BJ (cell line): Measurements from ENCODE around the gene SLC34A3. TPM values are rescaled to one million over a fixed set of nuclear protein-coding genes. Genes with fewer than 3 reads are reported as not detected.
A peak's percentile ranks its signal among the peaks of the same experiment; 100 is the strongest.

Experiments
- CTCF ChIA-PET: fragments of 350-600 bp; formaldehyde crosslinking; extraction: SDS; loops from one replicate; lab custom pipeline; 2021; ENCODE audit warnings: antibody characterized with exemption, inconsistent platforms; lab: Yijun Ruan, JAX
- POLR2A ChIA-PET: fragments of 300-600 bp; sonication (Branson Sonifier 250); formaldehyde crosslinking; extraction: SDS; loops from one replicate; lab custom pipeline; 2021; ENCODE audit warnings: antibody characterized with exemption; lab: Charles Lee
- DNase-seq: peaks from one replicate; pipeline ENCODE4 v3.0.0-alpha.2; 2011; ENCODE audit warnings: low read depth
- H3K27me3 ChIP-seq: 2 replicates; pipeline ENCODE4 v1.6.0; 2011; ENCODE audit warnings: low read length; ENCODE audit not compliant: control insufficient read depth, insufficient read depth
- H3K36me3 ChIP-seq: 2 replicates; pipeline ENCODE4 v1.5.1; 2011; ENCODE audit warnings: low read length; ENCODE audit not compliant: control insufficient read depth, insufficient read depth
- H3K4me3 ChIP-seq: 2 replicates; pipeline ENCODE4 v1.5.1; 2011; ENCODE audit warnings: low read depth, mild to moderate bottlenecking, control low read depth, low read length
- CTCF ChIP-seq: IDR thresholded peaks from 2 replicates; pipeline ENCODE4 v1.5.1; 2011; ENCODE audit warnings: low read depth, mild to moderate bottlenecking, control low read depth, inconsistent platforms, low read length, moderate library complexity; ENCODE audit not compliant: insufficient read depth
- polyA plus RNA-seq: library from polyadenylated mRNA; depleted of rRNA; stranded (reverse); fragments of >200 nt; gene quantifications from 2 replicates; pipeline ENCODE4 v1.2.3, GENCODE V29; 2011

Gene SLC34A3
- polyA plus RNA-seq, 1 experiment = not detected

DNA sequence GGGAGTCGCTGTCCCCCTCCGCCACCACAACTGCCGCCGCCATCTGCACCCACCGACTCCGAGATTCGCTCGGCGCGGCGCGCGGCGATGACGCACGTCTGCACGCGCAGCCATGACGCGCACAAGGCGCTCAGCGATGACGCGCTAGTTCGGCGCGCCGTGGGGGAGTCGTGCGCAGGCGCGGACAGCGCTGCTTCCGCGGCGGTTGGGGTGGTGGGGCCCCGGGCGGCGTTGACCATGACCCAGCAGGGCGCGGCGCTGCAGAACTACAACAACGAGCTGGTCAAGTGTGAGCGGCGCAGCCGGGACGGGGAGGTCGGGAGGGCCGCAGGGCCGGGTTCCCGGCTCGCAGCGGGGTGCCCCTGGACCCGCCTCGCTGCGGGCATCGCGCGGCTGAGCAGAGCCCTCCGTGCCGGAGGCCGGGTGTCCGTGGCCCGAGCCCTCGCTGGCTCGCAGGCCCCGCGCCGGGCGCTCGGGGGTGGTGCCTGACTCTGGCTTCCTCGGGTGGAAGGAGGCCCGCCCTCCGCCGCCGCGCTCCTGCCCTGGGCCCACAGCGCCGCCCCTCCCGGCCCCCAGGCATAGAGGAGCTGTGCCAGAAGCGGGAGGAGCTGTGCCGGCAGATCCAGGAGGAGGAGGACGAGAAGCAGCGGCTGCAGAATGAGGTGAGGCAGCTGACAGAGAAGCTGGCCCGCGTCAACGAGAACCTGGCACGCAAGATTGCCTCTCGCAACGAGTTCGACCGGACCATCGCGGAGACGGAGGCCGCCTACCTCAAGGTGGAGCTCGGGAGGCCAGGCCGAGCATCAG lies 42.0 kb upstream of the SLC34A3 start, which contains the start of the genes ANAPC2 and SSNA1:
ANAPC2 (minus strand) TSS at position 71 of the 807 bp plus-strand sequence; CDS start at position 43, 28 bp downstream.
SSNA1 (plus strand) TSS at position 187 of the 807 bp plus-strand sequence; CDS start at position 238, 51 bp downstream.
- no peaks in the 10 kb centered on the region for H3K27me3 ChIP-seq
- ChIA-PET CTCF (interaction anchor here (0.6 to 1.5 kb wide), 8 partner anchors 10 to 407 kb away, joined by 3 to 8 read pairs (median 3); partner anchors contain the start of gene RNF224), POLR2A (interaction anchor here (0.6 to 0.9 kb wide), 4 partner anchors 11 to 389 kb away, joined by 3 to 11 read pairs (median 4); no protein-coding TSS in a partner anchor)
- DNase-seq = peak; percentile 50
- peak; percentile 60 for TF ChIP-seq CTCF
- H3K4me3 ChIP-seq = peak within 1 kb of the TSS; percentile 98
- peaks cover 33% of the 10 kb centered on the region for H3K36me3 ChIP-seq

DNA sequence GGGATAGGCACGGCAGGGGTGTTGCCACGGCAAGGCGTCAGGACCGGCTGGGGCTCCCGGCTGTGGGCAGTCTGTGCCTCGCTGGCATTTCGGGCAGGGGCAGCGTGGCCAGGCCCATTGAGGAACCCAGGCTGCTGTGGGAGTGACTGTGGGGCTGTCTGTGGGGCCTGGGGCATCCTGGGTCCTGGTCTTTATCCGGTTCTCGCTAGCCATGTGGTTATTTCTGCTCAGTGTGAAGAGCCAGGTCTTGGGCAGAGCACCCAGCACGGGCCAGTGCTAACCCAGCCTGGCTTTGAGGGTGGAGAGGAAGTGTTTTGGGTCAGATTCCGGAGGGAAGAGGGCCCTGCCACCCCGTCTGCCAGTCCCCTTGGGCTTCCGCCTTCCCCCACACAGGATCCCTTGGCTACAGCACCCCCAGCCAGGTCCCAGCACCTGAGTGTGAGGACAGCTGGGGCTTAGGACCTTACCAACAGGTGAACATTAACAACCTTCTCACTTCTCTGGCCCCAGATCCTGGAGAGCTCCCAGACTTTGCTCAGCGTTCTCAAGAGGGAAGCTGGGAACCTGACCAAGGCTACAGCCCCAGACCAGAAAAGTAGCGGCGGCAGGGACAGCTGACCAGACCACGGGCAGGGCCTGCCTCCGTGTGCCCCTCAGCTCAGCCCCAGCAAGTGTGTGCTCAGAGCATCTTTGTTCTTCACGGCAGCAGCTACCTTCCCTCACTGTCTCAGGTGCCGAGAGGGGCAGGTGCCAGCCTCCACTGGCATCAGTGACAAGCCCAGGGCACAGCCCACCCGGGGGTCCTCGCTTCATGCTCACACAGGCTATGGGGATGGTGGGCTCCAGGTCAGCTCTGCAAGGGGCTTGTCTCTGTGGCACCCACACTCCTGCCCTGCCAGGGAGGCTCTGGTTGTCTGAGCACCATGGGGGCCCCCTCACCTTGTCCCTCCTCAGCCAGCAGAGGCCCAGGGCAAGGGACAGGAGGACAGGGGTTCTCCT lies 41.1 kb upstream of the SLC34A3 start:
- Histone ChIP-seq H3K4me3 (peak overlapping the region; percentile 98), H3K36me3 (peaks cover 29% of the 10 kb centered on the region), H3K27me3 (no peaks in the 10 kb centered on the region)
- ChIA-PET CTCF (interaction anchor here (0.6 to 1.5 kb wide), 6 partner anchors 10 to 47 kb away, joined by 3 to 8 read pairs (median 3); partner anchors contain the start of gene RNF224), POLR2A (interaction anchor here (0.6 to 0.9 kb wide), 3 partner anchors 10 to 252 kb away, joined by 3 to 6 read pairs (median 3); no protein-coding TSS in a partner anchor)
- no peak for DNase-seq
- TF ChIP-seq CTCF = no peak

- Histone ChIP-seq H3K36me3 (peaks cover 25% of the 10 kb centered on the region), H3K27me3 (no peaks in the 10 kb centered on the region), H3K4me3 (no peak overlapping the region)
- TF ChIP-seq CTCF = peak; percentile 14; the same call in 1 of the 2 replicates
- POLR2A ChIA-PET = no interaction called here
- DNase-seq = no peak
- CTCF ChIA-PET = interaction anchor here (1.4 kb wide), 1 partner anchor 46 kb away, joined by 3 read pairs; no protein-coding TSS in a partner anchor
Observed at GRCh38 chr9:137190315-137190856, 40.3 kb upstream of the SLC34A3 start.

- peaks cover 21% of the 10 kb centered on the region for H3K36me3 ChIP-seq
- ChIA-PET CTCF (interaction anchor here (1.4 kb wide), 1 partner anchor 46 kb away, joined by 3 read pairs; no protein-coding TSS in a partner anchor), POLR2A (no interaction called here)
- DNase-seq = no peak
- TF ChIP-seq CTCF = no peak
- no peak overlapping the region for H3K4me3 ChIP-seq
- H3K27me3 ChIP-seq = no peaks in the 10 kb centered on the region
Observed at GRCh38 chr9:137191245-137191644, 39.5 kb upstream of the SLC34A3 start.
